D721Med (cell line): ENCODE measurements around the gene TMEM30B.
"Not testable (repeated sequence)": the region's sequence is repeated elsewhere in the genome, so short reads cannot be mapped to it uniquely, and the experiment has no call there.

Source experiments
- DNase-seq: peaks from one replicate; pipeline ENCODE4 v3.0.0; 2011; ENCODE audit warnings: low spot score; ENCODE audit not compliant: insufficient read length
- FAIRE-seq: peaks from 2 replicates; lab custom pipeline; 2011; peaks lifted over from hg19 to GRCh38; lab: Jason Lieb, UNC
- TF ChIP-seq, protein P1 (sequence below): IDR thresholded peaks from 2 replicates; pipeline ENCODE4 v1.5.1; 2012; ENCODE audit warnings: mild to moderate bottlenecking, control low read depth; ENCODE audit not compliant: insufficient read depth; ENCODE audit errors: missing control alignments

Gene TMEM30B

DNA sequence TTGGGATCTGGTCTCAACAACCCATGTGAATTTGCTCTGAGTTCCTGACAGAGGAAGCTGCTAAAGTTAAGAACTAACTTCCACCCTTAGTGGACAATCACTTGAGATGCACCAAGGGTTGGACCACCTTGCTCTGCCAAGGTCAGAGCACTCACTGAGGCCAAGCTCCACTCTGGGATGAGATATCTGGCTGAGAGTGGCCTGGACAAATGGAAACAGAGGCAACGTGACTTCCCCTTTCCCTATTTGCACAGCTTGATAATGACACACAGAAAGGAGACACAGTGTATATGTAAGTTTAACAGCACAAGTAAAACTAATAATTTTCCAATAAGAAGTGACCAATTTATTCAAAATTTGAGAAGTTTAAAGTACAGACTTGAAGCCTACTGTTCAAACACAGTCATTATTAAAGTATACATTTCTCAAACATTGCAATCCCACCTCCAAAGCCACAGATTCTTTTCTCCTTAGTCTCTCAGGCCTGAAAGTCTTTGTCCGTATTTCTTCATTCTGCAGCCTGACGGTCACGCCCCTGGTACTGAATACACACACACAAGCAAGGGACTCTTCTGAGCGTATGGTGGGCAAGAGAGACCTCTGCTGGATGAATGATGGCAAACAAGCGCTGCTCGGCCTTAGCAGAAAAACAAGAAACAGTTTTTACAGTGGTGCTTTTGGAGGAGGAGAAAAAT lies 28.6 kb downstream of the TMEM30B start:
- peak; percentile 24 for DNase-seq
- TF ChIP-seq, protein P1, sequence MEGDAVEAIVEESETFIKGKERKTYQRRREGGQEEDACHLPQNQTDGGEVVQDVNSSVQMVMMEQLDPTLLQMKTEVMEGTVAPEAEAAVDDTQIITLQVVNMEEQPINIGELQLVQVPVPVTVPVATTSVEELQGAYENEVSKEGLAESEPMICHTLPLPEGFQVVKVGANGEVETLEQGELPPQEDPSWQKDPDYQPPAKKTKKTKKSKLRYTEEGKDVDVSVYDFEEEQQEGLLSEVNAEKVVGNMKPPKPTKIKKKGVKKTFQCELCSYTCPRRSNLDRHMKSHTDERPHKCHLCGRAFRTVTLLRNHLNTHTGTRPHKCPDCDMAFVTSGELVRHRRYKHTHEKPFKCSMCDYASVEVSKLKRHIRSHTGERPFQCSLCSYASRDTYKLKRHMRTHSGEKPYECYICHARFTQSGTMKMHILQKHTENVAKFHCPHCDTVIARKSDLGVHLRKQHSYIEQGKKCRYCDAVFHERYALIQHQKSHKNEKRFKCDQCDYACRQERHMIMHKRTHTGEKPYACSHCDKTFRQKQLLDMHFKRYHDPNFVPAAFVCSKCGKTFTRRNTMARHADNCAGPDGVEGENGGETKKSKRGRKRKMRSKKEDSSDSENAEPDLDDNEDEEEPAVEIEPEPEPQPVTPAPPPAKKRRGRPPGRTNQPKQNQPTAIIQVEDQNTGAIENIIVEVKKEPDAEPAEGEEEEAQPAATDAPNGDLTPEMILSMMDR = peak; percentile 96
- FAIRE-seq = peak; percentile 48

DNA sequence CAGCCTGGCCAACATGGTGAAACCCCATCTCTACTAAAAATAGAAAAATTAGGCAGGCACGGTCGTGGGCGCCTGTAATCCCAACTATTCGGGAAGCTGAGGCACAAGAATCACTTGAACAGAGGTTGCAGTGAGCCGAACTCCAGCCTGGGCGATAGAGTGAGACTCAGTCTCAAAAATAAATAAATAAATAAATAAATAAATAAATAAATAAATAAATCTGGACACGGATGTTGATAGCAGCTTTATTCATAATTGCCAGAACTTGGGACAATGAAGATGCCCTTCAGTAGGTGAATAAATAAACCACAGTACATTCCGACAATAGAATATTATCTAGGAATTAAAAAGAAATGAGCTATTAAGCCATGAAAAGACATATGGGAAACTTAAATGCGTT lies 31.1 kb downstream of the TMEM30B start:
- TF ChIP-seq, protein P1 = no peak
- FAIRE-seq = no peak
- DNase-seq = no peak

DNA sequence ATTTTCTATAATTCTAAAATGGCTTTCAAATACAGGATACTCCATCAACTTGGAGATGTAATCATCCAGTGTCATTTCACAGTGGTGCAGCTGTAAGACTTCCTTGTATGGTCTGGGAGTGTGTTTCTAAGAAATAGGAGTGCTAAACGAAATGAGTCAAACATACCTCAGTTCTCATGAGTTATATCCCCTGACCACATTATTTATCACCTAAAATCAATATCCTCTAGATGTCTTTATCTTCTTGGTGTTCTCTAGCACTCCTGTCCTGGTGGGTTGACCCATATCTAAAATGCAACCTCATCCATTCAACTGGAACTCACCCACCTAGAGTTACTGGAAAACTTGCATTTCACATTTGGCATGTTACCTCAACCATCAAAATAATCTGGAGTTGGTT lies 33.2 kb downstream of the TMEM30B start:
- no peak for DNase-seq
- no peak for FAIRE-seq
- TF ChIP-seq, protein P1 = no peak

DNA sequence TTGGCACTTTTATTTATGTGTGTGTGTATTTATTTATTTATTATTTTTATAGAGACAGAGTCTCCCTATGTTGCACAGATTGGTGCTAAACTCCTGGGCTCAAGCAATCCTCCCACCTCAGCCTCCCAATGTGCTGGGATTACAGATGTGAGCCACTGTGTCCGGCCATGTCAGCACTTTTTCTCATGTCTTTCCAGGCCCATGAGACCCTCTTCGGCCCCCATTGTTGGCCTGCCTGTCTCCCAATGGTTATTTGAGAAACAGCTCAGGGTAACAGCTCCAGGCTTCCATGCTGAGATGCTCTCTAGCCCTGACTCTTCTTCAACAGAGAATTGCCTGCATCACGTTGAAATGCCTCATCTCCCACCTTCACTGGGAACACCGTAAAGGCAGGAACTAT lies 34.4 kb downstream of the TMEM30B start:
- FAIRE-seq = no peak
- no peak for DNase-seq
- TF ChIP-seq, protein P1 = no peak

DNA sequence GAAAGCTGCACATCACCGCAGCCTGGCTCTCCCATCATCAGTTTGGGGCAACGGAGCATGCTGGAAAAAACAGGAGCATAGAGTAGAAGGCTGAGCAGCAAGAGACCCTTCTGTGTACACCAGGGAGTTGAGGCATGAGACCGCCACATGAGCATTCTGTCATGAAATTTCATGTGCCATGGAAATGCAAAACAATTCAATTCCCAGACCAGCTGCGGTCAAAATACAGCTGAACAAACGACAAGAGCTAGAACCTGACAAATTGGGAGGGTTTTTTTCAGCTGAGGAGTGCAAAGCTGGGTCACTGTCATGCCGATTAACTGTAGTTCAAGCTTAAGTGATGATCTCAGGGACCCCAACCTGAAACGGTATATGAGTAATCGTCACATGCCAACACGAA lies 37.1 kb downstream of the TMEM30B start:
- FAIRE-seq (no peak), DNase-seq (no peak)
- TF ChIP-seq, protein P1 = no peak

DNA sequence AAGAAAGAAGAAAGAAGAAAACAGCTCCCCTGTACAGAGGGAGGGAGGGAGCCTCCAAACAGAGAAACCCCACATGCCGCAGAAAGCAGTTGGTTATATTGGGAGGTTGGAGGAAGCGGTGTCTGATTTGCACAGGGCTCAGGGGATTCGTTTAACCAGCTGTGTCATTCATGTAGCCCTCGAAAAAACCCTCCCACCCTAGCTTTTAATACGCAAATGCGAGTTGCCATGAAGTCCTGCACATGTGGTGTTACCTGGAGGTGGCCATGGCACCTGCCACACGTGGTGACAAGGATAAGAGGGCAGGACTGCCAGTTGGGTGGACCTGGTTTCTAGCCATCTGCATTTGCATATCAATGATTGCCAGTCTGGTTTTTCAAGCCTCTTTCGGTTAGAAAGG lies 40.9 kb downstream of the TMEM30B start:
- TF ChIP-seq, protein P1 = no peak
- FAIRE-seq (no peak), DNase-seq (no peak)

DNA sequence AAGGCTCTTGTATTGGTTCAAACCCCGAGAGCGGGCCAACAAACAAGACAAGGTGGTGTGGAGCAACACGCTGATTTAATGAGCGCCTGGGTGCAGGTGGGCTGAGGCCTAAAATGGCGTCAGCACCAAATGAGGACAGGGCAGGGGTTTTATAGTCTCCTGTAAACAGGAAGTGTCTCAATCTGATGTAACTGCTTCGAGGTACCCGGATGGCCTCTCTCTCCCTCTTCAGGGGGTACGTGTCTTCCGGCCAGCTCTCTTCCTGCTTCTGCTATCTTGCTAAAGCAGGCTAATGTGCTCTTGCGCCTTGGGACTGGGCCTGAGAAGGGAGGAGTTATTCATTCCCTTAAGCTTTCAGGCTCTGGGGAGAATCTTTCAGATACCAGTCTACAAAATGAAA lies 41.9 kb downstream of the TMEM30B start:
- not testable (repeated sequence) for FAIRE-seq, DNase-seq
